Left forelimb (tissue), 1 donor: ENCODE data around the gene TMIGD1.

ENCODE experiments used
- DNase-seq: peaks from one replicate; pipeline ENCODE4 v3.0.0-alpha.2; 2018; ENCODE audit warnings: low spot score

Gene TMIGD1

DNA sequence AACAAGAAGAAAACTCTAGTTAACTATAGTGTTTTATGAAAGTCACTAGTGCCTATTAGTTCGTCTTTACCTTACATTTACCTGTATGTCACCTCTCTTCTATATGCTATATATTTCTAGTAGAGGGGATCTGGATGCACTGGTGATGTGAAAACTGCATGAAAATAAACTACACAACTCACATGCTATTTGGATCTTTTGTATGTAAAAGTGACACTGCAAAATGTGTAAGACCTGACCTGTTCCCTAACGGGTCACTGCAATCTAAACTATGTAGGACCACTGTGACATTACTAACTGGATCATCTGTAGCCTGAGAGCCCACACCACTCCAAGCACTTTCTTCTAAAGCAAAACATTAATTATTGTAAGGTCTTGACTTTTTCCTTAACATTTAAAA, 43.8 kb downstream of the TMIGD1 start:
- DNase-seq, result no peak

DNA sequence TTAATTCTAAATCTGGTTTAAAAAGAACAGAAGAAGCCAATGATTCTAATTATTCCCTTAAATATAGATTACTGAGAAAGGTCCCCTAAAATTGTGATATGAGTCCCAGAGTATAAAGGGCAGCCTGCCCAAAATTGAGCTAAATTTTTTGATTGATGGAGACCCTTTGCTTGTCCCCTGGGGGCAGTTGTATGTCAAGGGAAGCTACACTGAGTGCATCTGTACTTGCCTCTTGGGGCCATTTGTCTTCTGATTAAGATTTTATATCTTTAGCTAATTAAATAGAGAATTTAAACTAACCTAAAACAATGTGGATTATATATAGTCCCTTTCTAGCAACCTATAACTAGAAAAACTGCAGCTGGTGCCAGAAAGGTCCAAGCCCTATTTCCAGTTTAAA, 54.7 kb downstream of the TMIGD1 start:
- DNase-seq, result no peak

DNA sequence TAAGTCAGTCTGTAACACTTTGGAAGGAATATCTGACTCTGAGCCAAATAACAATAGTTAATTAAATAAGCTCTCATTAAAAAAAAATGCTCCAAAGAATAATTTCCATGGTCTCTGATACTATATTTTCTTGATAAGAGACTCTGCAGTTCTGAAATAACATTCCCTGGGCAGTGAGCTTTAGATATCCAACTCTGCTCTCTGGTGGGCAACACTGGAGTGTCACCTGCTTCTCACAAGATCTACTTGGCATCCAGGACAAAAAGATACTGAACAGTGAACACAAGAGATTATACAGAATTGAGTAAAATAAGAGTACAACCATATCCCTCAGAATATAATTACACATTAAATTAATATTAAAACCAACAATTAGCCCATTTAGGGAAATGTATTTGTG, 55.8 kb downstream of the TMIGD1 start:
- no peak for DNase-seq

DNA sequence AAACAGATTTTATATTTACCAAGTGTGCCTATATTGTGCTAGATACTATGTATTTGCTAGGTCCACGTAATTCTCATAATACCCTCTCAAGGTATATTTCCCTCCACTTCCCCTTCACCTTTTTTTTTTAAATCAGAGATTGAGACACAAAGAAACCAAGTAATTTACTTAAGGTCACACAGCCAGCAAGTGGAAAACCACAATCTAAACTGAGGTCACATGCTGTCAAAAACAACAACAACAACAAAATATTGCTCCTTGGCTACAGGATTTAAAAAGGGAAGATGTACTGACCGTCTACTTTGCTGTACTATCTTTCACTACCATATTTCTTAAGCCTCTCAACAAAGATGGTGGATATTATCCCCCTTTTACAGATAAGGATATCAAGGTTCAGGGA, 57.9 kb downstream of the TMIGD1 start:
- DNase-seq, result no peak

DNA sequence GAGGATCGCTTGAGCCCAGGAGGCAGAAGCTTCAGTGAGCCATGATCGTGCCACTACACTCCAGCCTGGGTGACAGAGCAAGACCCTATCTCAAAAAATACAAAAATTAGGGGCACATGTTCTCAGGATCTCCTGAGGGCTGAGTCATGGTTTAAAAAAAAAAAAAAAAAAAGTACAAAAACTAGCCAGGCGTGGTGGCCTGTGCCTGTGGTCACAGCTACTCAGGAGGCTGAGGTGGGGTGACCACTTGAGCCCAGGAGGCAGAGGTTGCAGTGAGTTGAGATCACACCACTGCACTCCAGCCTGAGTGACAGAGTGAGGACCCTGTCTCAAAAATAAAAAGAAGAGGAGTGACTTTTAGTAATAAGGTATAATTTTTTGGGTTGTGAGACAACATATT, 59.0 kb downstream of the TMIGD1 start:
- DNase-seq, result no peak

DNA sequence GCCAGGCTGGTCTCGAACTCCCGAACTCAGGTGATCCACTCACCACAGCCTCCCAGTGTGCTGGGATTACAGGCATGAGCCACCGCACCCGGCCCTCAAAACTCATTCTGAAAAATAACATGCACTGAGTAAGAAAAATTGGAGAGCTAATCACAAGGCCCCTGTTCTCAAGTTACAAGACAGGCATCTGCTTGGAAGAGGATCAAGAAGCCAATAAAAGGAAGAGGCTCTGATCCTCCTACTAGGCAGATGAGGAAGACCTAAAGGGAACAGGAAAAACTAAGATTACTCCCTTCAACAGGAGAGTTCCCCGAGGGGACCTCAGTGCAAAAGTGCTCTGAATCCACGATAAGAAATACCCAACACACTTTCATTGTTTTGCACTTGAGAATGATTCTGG, 60.5 kb downstream of the TMIGD1 start:
- no peak for DNase-seq

DNA sequence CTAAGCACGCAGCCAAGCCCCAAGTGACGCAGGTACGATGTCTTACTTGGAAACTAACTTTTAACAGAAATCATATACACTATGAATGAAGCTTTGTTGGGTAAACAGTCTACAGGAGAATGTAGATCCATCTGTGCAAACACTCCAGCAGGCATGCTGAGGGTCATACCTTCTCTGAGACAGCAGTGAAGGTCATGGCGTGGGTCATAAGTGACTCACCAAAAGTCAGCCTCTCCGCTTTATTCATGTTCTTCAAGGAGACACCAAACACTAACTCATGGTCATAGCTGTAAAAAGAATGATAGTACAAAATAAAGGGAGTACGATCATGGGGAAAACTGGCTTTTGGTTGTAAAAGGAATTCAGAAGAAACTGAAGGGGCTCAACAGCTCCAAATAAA, 62.8 kb downstream of the TMIGD1 start:
- no peak for DNase-seq

DNA sequence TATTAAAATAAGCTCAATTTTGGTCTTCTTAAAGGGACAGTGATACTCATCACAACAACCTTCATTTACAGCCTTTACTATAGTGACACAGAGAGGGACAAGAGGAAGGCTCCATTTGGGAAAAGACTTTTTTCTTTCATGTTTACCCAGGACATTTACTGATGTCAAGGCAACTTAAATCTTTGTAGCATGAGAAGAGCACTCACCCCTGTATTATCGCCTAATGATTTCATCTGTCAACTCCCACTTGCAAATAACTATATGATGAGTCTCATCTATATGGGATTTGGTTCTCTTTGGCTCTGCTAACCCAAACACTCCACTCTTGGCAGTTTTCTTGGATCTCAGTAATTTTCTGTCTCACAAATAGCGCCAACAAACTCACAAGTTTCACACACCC, 66.2 kb downstream of the TMIGD1 start:
- no peak for DNase-seq
